ENCODE results near the gene EML6.

The EML6 gene

GRCh38 chr2:54901224-54901986 lies 177.9 kb downstream of the EML6 start:
- Mint-ChIP-seq H3K27me3 (no peaks in the 10 kb centered on the region), H3K9me3 (no peaks in the 10 kb centered on the region), H3K4me3 (no peak overlapping the region), H3K27ac (no peak overlapping the region), H3K36me3 (peaks cover 13% of the 10 kb centered on the region), H3K4me1 (no peaks in the 10 kb centered on the region)
- no peak for ATAC-seq

GRCh38 chr2:54902763-54903162 lies 179.3 kb downstream of the EML6 start:
- H3K4me3 Mint-ChIP-seq = no peak overlapping the region
- no peaks in the 10 kb centered on the region for H3K27me3 Mint-ChIP-seq
- H3K27ac Mint-ChIP-seq = no peak overlapping the region
- no peaks in the 10 kb centered on the region for H3K9me3 Mint-ChIP-seq
- peaks cover 8% of the 10 kb centered on the region for H3K36me3 Mint-ChIP-seq
- ATAC-seq = no peak
- H3K4me1 Mint-ChIP-seq = no peaks in the 10 kb centered on the region

GRCh38 chr2:54903736-54904554 lies 180.5 kb downstream of the EML6 start:
- Mint-ChIP-seq H3K4me3 (no peak overlapping the region), H3K36me3 (peaks cover 7% of the 10 kb centered on the region), H3K27me3 (no peaks in the 10 kb centered on the region), H3K9me3 (no peaks in the 10 kb centered on the region), H3K27ac (no peak overlapping the region), H3K4me1 (no peaks in the 10 kb centered on the region)
- ATAC-seq = no peak

- no peaks in the 10 kb centered on the region for H3K4me1 Mint-ChIP-seq
- no peaks in the 10 kb centered on the region for H3K9me3 Mint-ChIP-seq
- no peak overlapping the region for H3K27ac Mint-ChIP-seq
- no peak overlapping the region for H3K4me3 Mint-ChIP-seq
- peaks cover 7% of the 10 kb centered on the region for H3K36me3 Mint-ChIP-seq
- H3K27me3 Mint-ChIP-seq = no peaks in the 10 kb centered on the region
- ATAC-seq = no peak
Measured at GRCh38 chr2:54904836-54905235, 181.4 kb downstream of the EML6 start.

- Mint-ChIP-seq H3K27me3 (no peaks in the 10 kb centered on the region), H3K36me3 (peaks cover 10% of the 10 kb centered on the region), H3K9me3 (no peaks in the 10 kb centered on the region), H3K27ac (no peak overlapping the region), H3K4me1 (no peaks in the 10 kb centered on the region), H3K4me3 (no peak overlapping the region)
- no peak for ATAC-seq
Measured at GRCh38 chr2:54906716-54907115, 183.3 kb downstream of the EML6 start.

GRCh38 chr2:54907663-54908062 lies 184.2 kb downstream of the EML6 start:
- Mint-ChIP-seq H3K4me3 (no peak overlapping the region), H3K4me1 (no peaks in the 10 kb centered on the region), H3K9me3 (peaks cover 3% of the 10 kb centered on the region), H3K27me3 (no peaks in the 10 kb centered on the region), H3K27ac (no peak overlapping the region), H3K36me3 (peaks cover 19% of the 10 kb centered on the region)
- ATAC-seq = no peak

- H3K9me3 Mint-ChIP-seq = peaks cover 3% of the 10 kb centered on the region
- peaks cover 24% of the 10 kb centered on the region for H3K36me3 Mint-ChIP-seq
- no peak for ATAC-seq
- H3K4me3 Mint-ChIP-seq = no peak overlapping the region
- no peaks in the 10 kb centered on the region for H3K4me1 Mint-ChIP-seq
- no peaks in the 10 kb centered on the region for H3K27me3 Mint-ChIP-seq
- H3K27ac Mint-ChIP-seq = no peak overlapping the region
Measured at GRCh38 chr2:54908591-54908990, 185.1 kb downstream of the EML6 start.

GRCh38 chr2:54909001-54909400 lies 185.5 kb downstream of the EML6 start:
- Mint-ChIP-seq H3K9me3 (peaks cover 3% of the 10 kb centered on the region), H3K4me1 (no peaks in the 10 kb centered on the region), H3K27ac (no peak overlapping the region), H3K27me3 (no peaks in the 10 kb centered on the region), H3K36me3 (peaks cover 25% of the 10 kb centered on the region), H3K4me3 (no peak overlapping the region)
- ATAC-seq = no peak

- Mint-ChIP-seq H3K4me3 (no peak overlapping the region), H3K27ac (no peak overlapping the region), H3K27me3 (no peaks in the 10 kb centered on the region), H3K36me3 (peaks cover 19% of the 10 kb centered on the region), H3K9me3 (peaks cover 3% of the 10 kb centered on the region), H3K4me1 (no peaks in the 10 kb centered on the region)
- ATAC-seq = no peak
Measured at GRCh38 chr2:54912305-54912704, 188.8 kb downstream of the EML6 start.

GRCh38 chr2:54912893-54913292 lies 189.4 kb downstream of the EML6 start:
- no peaks in the 10 kb centered on the region for H3K27me3 Mint-ChIP-seq
- H3K4me1 Mint-ChIP-seq = no peaks in the 10 kb centered on the region
- ATAC-seq = no peak
- no peak overlapping the region for H3K27ac Mint-ChIP-seq
- H3K36me3 Mint-ChIP-seq = peaks cover 25% of the 10 kb centered on the region
- no peak overlapping the region for H3K4me3 Mint-ChIP-seq
- peaks cover 3% of the 10 kb centered on the region for H3K9me3 Mint-ChIP-seq

- ATAC-seq = no peak
- no peak overlapping the region for H3K4me3 Mint-ChIP-seq
- H3K9me3 Mint-ChIP-seq = peaks cover 3% of the 10 kb centered on the region
Measured at GRCh38 chr2:54914637-54915036, 191.2 kb downstream of the EML6 start.

GRCh38 chr2:54915101-54915500 lies 191.6 kb downstream of the EML6 start:
- Mint-ChIP-seq H3K27ac (no peak overlapping the region), H3K4me1 (no peaks in the 10 kb centered on the region), H3K36me3 (peaks cover 46% of the 10 kb centered on the region), H3K27me3 (no peaks in the 10 kb centered on the region), H3K4me3 (no peak overlapping the region), H3K9me3 (peaks cover 3% of the 10 kb centered on the region)
- ATAC-seq = no peak

More at GRCh38 chr2:54914637-54915036, 191.2 kb downstream of the EML6 start:
- Mint-ChIP-seq H3K4me1 (no peaks in the 10 kb centered on the region), H3K27me3 (no peaks in the 10 kb centered on the region), H3K36me3 (peaks cover 41% of the 10 kb centered on the region), H3K27ac (no peak overlapping the region)

- H3K9me3 Mint-ChIP-seq = peaks cover 10% of the 10 kb centered on the region
Measured at GRCh38 chr2:54916637-54917036, 193.2 kb downstream of the EML6 start.

GRCh38 chr2:54918647-54919280 lies 195.3 kb downstream of the EML6 start:
- no peak for ATAC-seq
- no peaks in the 10 kb centered on the region for H3K27me3 Mint-ChIP-seq
- H3K9me3 Mint-ChIP-seq = peaks cover 7% of the 10 kb centered on the region
- no peaks in the 10 kb centered on the region for H3K4me1 Mint-ChIP-seq
- H3K4me3 Mint-ChIP-seq = no peak overlapping the region
- no peak overlapping the region for H3K27ac Mint-ChIP-seq
- H3K36me3 Mint-ChIP-seq = peaks cover 40% of the 10 kb centered on the region

More at GRCh38 chr2:54916637-54917036, 193.2 kb downstream of the EML6 start:
- no peaks in the 10 kb centered on the region for H3K4me1 Mint-ChIP-seq
- H3K36me3 Mint-ChIP-seq = peaks cover 57% of the 10 kb centered on the region
- no peak for ATAC-seq
- H3K27ac Mint-ChIP-seq = no peak overlapping the region
- H3K27me3 Mint-ChIP-seq = no peaks in the 10 kb centered on the region
- H3K4me3 Mint-ChIP-seq = no peak overlapping the region

GRCh38 chr2:54920660-54921059 lies 197.2 kb downstream of the EML6 start:
- Mint-ChIP-seq H3K9me3 (peaks cover 7% of the 10 kb centered on the region), H3K4me1 (no peaks in the 10 kb centered on the region), H3K27ac (no peak overlapping the region), H3K27me3 (no peaks in the 10 kb centered on the region), H3K4me3 (no peak overlapping the region), H3K36me3 (peaks cover 40% of the 10 kb centered on the region)
- no peak for ATAC-seq
